Adrenal gland (tissue), 5 donors: Measurements from ENCODE around the gene CC2D1A.

Source experiments
- CTCF ChIP-seq, 6 experiments: fragments of 450-650 bp in 4 of 6; fragments of 200-600 bp in 2 of 6; sonication (generic) in 1 of 6; IDR thresholded peaks; 1 replicate in 5 of 6; 2 replicates in 1 of 6; pipeline versions ENCODE4 v1.5.1 to v1.8.0; 2016 to 2021; ENCODE audit warnings: antibody characterized with exemption in 6 of 6, mild to moderate bottlenecking in 2 of 6, moderate library complexity in 1 of 6
- POLR2A ChIP-seq, 2 donors: fragments of 450-650 bp; IDR thresholded peaks; one replicate each; pipeline ENCODE4 v1.6.1; 2017; ENCODE audit warnings: antibody characterized with exemption in 2 of 2, mild to moderate bottlenecking in 2 of 2, moderate library complexity in 1 of 2
- donor health status: DM: no; HTN: no; CAD: no.

- TF ChIP-seq CTCF (IDR thresholded peaks at IDR 0.05) (no peak), POLR2A (IDR thresholded peaks at IDR 0.05) (no peak)
These were observed 46.6 kb upstream of the CC2D1A start for GRCh38 chr19:13859361-13859880.
